ENCODE measurements around the gene METTL15.
"Not testable (repeated sequence)": the region's sequence is repeated elsewhere in the genome, so short reads cannot be mapped to it uniquely, and the experiment has no call there.

Gene METTL15

GRCh38 chr11:28223577-28223976 is 115.4 kb downstream of the METTL15 start:
- no peak for DNase-seq

DNA sequence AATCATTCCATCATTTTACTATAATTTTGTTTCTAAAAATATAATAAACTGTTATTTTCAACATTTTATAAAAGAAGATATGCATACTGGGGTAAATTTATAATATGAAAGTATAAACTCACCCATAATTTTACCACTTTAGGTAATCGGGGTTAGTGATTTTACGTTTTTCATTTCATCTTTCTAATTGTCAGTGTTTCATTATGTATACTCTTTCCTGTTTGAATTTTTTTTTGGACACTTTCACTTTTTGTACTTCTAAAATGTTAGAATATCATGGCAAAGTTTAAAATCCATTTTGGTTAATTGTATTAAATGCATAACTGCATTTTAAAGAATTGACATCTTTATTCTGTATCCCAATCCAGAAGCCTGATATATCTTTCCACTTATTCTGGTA is 115.8 kb downstream of the METTL15 start:
- no peak for DNase-seq

DNA sequence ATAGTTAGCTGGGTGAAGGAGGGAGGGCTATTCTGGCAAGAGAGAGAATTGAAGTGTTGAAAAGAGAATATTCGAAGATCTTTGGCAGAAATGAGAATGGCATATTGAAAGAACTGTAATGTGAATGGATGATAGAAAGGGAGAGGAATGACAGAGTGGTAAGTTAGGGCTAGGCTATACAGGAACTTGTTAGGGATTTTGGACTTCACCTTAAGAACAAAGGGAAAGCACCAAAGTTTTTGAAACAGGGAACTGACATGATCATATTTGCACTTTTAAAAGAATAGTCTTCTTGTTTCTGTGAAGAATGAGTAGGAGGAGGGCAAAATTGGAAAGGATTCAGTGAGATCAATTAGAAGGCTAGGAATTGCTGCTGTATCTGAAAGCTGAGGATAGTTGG is 119.3 kb downstream of the METTL15 start:
- DNase-seq, result no peak

- DNase-seq, result no peak
Observed at GRCh38 chr11:28228196-28228895, 120.2 kb downstream of the METTL15 start.

DNA sequence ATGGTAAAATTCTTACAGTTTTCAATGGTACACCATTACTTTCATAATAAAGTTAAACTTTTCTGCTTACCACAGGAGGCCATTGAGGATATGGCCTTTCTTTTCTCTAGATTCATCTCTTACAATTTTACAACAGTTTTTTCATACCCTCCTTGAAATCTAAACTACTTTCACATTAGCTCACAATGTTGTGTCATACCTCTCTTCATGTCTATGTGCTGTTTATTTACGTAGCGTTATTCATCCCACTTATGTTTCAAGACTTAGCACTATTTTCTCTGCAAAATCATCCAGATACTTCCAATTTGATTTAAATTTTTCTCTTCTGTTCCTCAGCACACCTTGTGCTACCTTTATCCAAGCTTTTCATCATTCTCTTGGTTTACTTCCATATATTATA is 123.3 kb downstream of the METTL15 start:
- DNase-seq, result no peak

DNA sequence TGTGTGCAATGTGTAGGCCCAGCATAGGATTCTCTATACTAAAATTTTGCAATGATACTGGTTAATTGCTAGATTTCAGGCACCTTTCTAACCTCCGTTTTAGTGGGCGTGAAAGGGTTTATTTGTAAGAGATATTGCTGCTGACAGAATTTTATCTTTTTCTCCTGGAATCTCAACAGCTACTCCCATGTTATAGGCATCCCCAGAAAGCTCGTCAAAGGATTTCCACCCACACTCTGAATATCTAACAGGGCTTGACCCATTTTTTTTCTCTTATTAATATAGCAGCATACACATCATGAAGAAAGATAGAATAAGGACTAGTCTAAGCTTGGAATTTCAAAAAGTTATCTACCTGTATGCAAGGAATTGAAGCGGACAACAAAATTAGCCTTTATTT is 124.5 kb downstream of the METTL15 start:
- DNase-seq, result no peak

GRCh38 chr11:28241760-28242159 is 133.6 kb downstream of the METTL15 start:
- DNase-seq, result no peak

GRCh38 chr11:28242596-28242995 is 134.4 kb downstream of the METTL15 start:
- DNase-seq, result no peak

GRCh38 chr11:28243061-28243460 is 134.9 kb downstream of the METTL15 start:
- DNase-seq, result no peak

DNA sequence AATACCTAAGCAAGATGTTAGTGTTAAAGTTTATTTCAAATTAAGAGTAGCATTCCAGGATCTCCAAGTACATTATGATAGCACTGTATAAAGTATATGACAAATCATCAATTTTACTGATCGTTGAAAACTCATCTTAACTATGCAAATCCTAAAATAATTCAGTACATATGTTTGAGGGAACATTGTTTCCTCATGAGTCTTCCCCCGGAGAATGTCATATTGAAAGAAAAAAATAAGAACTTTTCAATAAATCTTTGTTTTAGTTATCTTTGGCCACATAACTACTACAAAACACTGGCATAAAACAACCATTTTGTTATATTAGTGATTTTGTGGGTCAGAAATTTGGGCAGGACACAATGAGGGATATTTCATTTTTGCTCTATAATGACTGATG is 135.4 kb downstream of the METTL15 start:
- no peak for DNase-seq

GRCh38 chr11:28245131-28245530 is 136.9 kb downstream of the METTL15 start:
- DNase-seq, result no peak

GRCh38 chr11:28250192-28250591 is 142.0 kb downstream of the METTL15 start:
- DNase-seq, result no peak

GRCh38 chr11:28251257-28251656 is 143.1 kb downstream of the METTL15 start:
- no peak for DNase-seq

DNA sequence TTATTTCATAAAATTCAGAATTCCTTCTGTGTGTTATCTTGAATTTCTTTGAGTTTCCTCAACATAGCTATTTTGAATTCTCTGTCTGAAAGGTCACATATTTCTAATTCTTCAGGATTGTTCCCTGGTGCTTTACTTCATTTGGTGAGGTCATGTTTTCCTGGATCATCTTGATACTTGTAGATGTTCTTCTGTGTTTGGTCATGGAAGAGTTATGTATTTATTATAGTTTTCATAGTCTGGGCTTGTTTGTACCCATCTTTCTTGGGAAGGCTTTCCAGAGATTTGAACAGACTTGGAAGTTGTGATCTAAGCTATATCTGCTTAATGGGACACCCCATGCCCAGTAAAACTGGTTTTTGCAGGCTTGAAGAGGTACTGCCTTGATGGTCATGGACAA is 149.6 kb downstream of the METTL15 start:
- DNase-seq, result no peak

- no peak for DNase-seq
Observed at GRCh38 chr11:28259177-28259843, 151.1 kb downstream of the METTL15 start.

DNA sequence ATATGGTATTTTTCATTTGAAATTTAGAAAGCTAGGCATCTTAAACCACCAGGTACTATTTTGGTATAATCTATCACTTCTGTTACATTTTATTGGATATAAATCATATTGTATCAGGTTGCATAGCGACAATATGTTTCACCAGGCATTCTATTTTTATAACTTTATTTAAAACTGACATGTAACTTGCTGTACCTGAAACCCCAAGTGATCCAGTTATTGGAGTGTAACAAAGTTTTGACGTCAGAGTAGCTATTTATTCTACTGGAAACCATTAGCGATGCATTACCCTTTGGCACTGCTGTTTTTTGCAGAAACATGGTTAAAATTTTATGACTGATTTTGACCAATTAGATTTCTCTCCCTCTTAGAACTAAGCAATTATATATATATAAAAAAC is 160.7 kb downstream of the METTL15 start:
- peak; percentile 9 for DNase-seq

DNA sequence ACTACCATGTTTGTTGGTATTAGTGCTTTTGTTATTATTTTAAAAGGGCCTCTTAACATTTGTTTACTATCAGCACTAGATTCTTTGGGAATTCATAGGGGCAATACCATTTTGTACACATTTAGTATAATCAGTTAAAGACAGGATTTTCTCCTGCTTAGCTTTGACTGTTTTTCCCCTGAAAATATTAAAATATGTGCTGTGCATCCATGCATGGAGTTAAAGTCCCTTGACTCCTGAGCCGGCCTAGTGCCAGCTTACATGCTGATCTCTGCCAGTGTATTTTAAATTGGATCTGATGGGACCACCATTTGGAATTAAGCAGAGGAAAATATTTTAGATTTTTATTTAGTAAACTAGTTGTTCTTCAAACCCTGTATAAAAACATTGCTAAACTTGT is 161.4 kb downstream of the METTL15 start:
- DNase-seq, result peak; percentile 14

DNA sequence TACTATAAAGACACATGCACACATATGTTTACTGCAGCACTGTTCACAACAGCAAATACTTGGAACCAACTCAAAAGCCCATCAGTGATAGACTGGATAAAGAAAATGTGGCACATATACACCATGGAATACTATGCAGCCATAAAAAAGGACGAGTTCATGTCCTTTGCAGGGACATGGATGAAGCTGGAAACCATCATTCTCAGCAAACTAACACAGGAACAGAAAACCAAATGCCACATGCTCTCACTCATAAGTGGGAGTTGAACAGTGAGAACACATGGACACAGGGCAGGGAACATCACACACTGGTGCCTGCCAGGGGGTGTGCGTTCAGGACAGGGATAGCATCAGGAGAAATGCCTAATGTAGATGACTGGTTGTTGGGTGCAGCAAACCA is 164.1 kb downstream of the METTL15 start:
- DNase-seq, result not testable (repeated sequence)

DNA sequence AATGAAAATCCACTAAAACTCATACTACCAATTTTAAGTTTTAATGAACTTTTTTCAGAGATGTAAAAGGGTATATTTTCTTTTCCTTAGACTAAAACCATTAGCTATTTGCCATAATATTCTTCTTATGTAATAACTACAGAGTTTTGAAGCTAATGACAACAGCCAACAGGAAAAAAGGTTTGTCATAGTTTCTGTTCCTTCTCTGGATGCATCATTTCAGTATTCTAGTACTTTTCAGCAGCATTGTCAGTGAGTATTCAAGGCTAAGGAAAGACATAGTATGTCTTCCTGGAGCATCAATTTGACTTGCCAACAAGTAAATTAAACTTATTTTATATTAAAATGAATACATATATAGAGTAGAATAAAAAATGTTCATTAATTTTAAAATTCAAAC is 166.0 kb downstream of the METTL15 start:
- no peak for DNase-seq

DNA sequence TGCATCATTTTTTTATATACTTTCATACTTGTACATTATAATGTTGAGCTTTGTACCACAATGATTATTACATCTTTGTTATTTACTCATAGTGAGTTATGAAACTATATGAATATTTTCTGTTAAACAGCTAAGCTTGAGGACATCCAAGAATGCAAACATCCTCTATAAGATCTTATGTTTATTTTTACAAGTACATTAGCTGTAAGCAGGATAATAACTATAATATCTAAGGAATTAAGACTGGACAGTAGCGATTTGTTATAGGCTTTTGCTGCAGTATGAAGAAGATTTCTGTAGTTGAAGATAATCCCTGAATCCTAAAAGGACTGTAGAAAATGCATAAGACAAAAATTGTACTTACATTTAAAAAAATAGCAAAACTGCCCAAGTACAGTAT is 176.0 kb downstream of the METTL15 start:
- no peak for DNase-seq

- DNase-seq, result no peak
Observed at GRCh38 chr11:28289444-28289843, 181.3 kb downstream of the METTL15 start.

- DNase-seq, result not testable (repeated sequence)
Observed at GRCh38 chr11:28290995-28291394, 182.8 kb downstream of the METTL15 start.

DNA sequence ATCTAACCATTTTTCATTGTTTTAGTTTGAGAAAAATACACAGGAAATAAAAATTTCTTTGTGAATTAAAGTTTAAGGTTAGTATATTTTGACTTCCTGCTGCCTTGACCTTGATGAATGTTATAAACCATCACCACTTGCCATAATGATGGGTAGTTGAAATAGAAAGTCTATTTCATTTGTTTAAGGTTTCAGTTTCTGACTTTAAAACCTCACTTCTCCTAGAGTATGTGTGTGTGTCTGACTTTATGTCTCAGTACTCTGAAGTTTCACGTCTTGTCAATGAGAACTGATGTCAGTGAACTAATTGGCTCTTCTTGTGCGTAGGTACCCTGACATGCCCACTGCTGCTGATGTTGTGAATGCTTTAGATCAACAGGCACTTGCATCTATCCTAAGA is 188.2 kb downstream of the METTL15 start:
- DNase-seq, result no peak

- no peak for DNase-seq
Observed at GRCh38 chr11:28298209-28298608, 190.0 kb downstream of the METTL15 start.

Measured in retina (tissue), 1 donor.